GM21723 (cell line): ENCODE results near the gene ABCA12.

Source experiments
- ATAC-seq: cut with Tn5 transposase; IDR thresholded peaks from one replicate; pipeline ENCODE4 v1.9.1; 2021; ENCODE audit warnings: mild to moderate bottlenecking, moderate library complexity; ENCODE audit not compliant: unreplicated experiment

The ABCA12 gene

GRCh38 chr2:215052404-215052803 is 86.0 kb downstream of the ABCA12 start:
- no peak for ATAC-seq

- no peak for ATAC-seq
Observed at GRCh38 chr2:215049341-215049740, 89.1 kb downstream of the ABCA12 start.

- no peak for ATAC-seq
Observed at GRCh38 chr2:215038421-215038820, 100.0 kb downstream of the ABCA12 start.

GRCh38 chr2:215036314-215036713 is 102.1 kb downstream of the ABCA12 start:
- ATAC-seq: no peak

- ATAC-seq: no peak
Observed at GRCh38 chr2:215034154-215034553, 104.3 kb downstream of the ABCA12 start.

- ATAC-seq: no peak
Observed at GRCh38 chr2:215032153-215032552, 106.3 kb downstream of the ABCA12 start.

- no peak for ATAC-seq
Observed at GRCh38 chr2:215031321-215031720, 107.1 kb downstream of the ABCA12 start.

- ATAC-seq: no peak
Observed at GRCh38 chr2:215029936-215030335, 108.5 kb downstream of the ABCA12 start.

- no peak for ATAC-seq
Observed at GRCh38 chr2:215028231-215028630, 110.2 kb downstream of the ABCA12 start.

- ATAC-seq: no peak
Observed at GRCh38 chr2:215027779-215028178, 110.6 kb downstream of the ABCA12 start.

GRCh38 chr2:215022910-215023309 is 115.5 kb downstream of the ABCA12 start:
- no peak for ATAC-seq

- ATAC-seq: no peak
Observed at GRCh38 chr2:215022418-215022817, 116.0 kb downstream of the ABCA12 start.

- no peak for ATAC-seq
Observed at GRCh38 chr2:215020283-215020682, 118.1 kb downstream of the ABCA12 start.

- peak; percentile 66 for ATAC-seq
Observed at GRCh38 chr2:215019521-215020145, 118.8 kb downstream of the ABCA12 start.

- ATAC-seq: peak; percentile 63
Observed at GRCh38 chr2:215019085-215019484, 119.3 kb downstream of the ABCA12 start.

- no peak for ATAC-seq
Observed at GRCh38 chr2:215015421-215015820, 123.0 kb downstream of the ABCA12 start.

- ATAC-seq: no peak
Observed at GRCh38 chr2:215010390-215010789, 128.0 kb downstream of the ABCA12 start.

GRCh38 chr2:215003001-215003400 is 135.4 kb downstream of the ABCA12 start:
- no peak for ATAC-seq

- ATAC-seq: peak; percentile 77
Observed at GRCh38 chr2:215002500-215002899, 135.9 kb downstream of the ABCA12 start.

GRCh38 chr2:215000721-215001120 is 137.7 kb downstream of the ABCA12 start:
- no peak for ATAC-seq

GRCh38 chr2:214995926-214996670 is 142.3 kb downstream of the ABCA12 start:
- peak; percentile 96 for ATAC-seq

- peak; percentile 32 for ATAC-seq
Observed at GRCh38 chr2:214995409-214995808, 143.0 kb downstream of the ABCA12 start.
